ENCODE results near the gene AAK1.

- TF ChIP-seq POLR2AphosphoS5 (IDR thresholded peaks at IDR 0.05) (no peak), POLR2A (IDR thresholded peaks at IDR 0.05) (no peak), CTCF (IDR thresholded peaks at IDR 0.05) (no peak)
These were observed 183.6 kb downstream of the AAK1 start for GRCh38 chr2:69459936-69460335.

Measured in stomach (tissue), 4 donors.